ENCODE data around the gene TFAP2A. TPM values are rescaled to one million over a fixed set of nuclear protein-coding genes. Genes with fewer than 3 reads are reported as not detected.

Gene TFAP2A
- polyA plus RNA-seq, 1 donor from 2014 or later: 0.78 TPM

DNA sequence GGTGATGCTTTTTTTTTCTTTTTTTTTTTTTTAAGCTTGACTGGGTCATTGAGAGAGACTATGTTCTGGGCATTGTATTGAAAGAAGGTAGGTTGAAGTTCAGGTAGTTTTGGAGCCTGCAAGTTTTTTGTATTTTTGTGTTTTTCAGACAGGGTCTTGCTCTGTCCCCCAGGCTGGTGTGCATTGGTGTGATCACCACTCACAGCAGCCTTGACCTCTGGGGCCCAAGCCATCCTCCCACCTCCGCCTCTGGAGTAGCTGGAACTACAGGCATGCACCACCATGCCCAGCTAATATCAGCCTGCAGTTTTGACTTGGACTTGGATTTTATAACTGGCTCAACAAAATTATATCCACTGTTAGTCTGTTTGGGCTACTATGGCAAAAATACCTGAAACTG lies 31.7 kb upstream of the TFAP2A start:
- H3K27me3 ChIP-seq (ENCODE audit: insufficient read depth, low read depth, low read length): no peaks in the 10 kb centered on the region
- no peaks in the 10 kb centered on the region for H3K9me3 ChIP-seq (ENCODE audit: low read length)
- H3K79me2 ChIP-seq (replicated peaks; ENCODE audit: insufficient read depth, low read length): no peaks in the 10 kb centered on the region
- TF ChIP-seq REST (IDR thresholded peaks at IDR 0.05; ENCODE audit: borderline replicate concordance): no peak
- no peaks in the 10 kb centered on the region for H3K36me3 ChIP-seq (ENCODE audit: insufficient read depth, low read length)
- no peak overlapping the region for H2AFZ ChIP-seq (ENCODE audit: low read depth, low read length)
- H3K9ac ChIP-seq (ENCODE audit: low read length): no peak overlapping the region
- no peaks in the 10 kb centered on the region for H3K9me2 ChIP-seq (ENCODE audit: insufficient read depth, low read length)
- no peak overlapping the region for H3K27ac ChIP-seq (ENCODE audit: low read length)
- H3F3A ChIP-seq (ENCODE audit: insufficient read depth, low read length, poor library complexity, severe bottlenecking): no peaks in the 10 kb centered on the region
- no peak overlapping the region for H3K4me2 ChIP-seq (ENCODE audit: low read length)
- no peak overlapping the region for H3K4me3 ChIP-seq (ENCODE audit: low read length)
- H4K20me1 ChIP-seq (ENCODE audit: insufficient read depth): no peaks in the 10 kb centered on the region

DNA sequence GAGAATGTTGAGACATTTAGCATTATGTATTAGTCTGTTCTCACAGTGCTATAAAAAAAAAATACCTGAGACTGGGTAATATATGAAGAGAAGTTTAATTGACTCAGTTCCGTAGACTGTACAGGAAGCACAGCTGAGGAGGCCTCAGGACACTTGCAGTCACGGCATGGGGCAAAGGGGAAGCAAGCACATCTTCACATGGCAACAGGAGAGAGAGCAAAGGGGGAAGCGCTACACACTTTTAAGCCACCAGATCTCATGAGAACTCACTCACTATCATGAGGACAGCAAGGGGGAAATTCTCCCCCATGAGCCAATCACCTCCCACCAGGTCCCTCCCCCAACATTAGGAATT lies 26.8 kb upstream of the TFAP2A start:
- no peak overlapping the region for H3K27ac ChIP-seq (ENCODE audit: low read length)
- H3K4me3 ChIP-seq (ENCODE audit: low read length): no peak overlapping the region
- no peak overlapping the region for H3K9ac ChIP-seq (ENCODE audit: low read length)
- no peaks in the 10 kb centered on the region for H3K27me3 ChIP-seq (ENCODE audit: insufficient read depth, low read depth, low read length)
- H3K36me3 ChIP-seq (ENCODE audit: insufficient read depth, low read length): no peaks in the 10 kb centered on the region
- no peaks in the 10 kb centered on the region for H4K20me1 ChIP-seq (ENCODE audit: insufficient read depth)
- no peak overlapping the region for H2AFZ ChIP-seq (ENCODE audit: low read depth, low read length)
- H3F3A ChIP-seq (ENCODE audit: insufficient read depth, low read length, poor library complexity, severe bottlenecking): no peaks in the 10 kb centered on the region
- no peaks in the 10 kb centered on the region for H3K9me2 ChIP-seq (ENCODE audit: insufficient read depth, low read length)
- no peaks in the 10 kb centered on the region for H3K9me3 ChIP-seq (ENCODE audit: low read length)
- no peak overlapping the region for H3K4me2 ChIP-seq (ENCODE audit: low read length)
- TF ChIP-seq REST (IDR thresholded peaks at IDR 0.05; ENCODE audit: borderline replicate concordance): no peak
- no peak for TF ChIP-seq POLR2AphosphoS5 (IDR thresholded peaks at IDR 0.05)
- no peak for TF ChIP-seq EP300 (conservative IDR thresholded peaks at IDR 0.05; ENCODE audit: poor library complexity, severe bottlenecking)
- no peak for TF ChIP-seq RAD21 (conservative IDR thresholded peaks at IDR 0.05)
- TF ChIP-seq SMC3 (conservative IDR thresholded peaks at IDR 0.05; ENCODE audit: poor library complexity): no peak
- TF ChIP-seq EZH2 (IDR thresholded peaks at IDR 0.05; ENCODE audit: borderline replicate concordance, insufficient read depth, low read length, poor library complexity, severe bottlenecking): no peak
- no peak for TF ChIP-seq TAF1 (IDR thresholded peaks at IDR 0.05; ENCODE audit: low read depth)
- no peak for TF ChIP-seq CTCF (IDR thresholded peaks at IDR 0.05; ENCODE audit: poor library complexity, severe bottlenecking)
- no peaks in the 10 kb centered on the region for H3K79me2 ChIP-seq (replicated peaks; ENCODE audit: insufficient read depth, low read length)

Measured in neural cell (in vitro differentiated cells).